Measurements from ENCODE around the gene TTLL1.

DNA sequence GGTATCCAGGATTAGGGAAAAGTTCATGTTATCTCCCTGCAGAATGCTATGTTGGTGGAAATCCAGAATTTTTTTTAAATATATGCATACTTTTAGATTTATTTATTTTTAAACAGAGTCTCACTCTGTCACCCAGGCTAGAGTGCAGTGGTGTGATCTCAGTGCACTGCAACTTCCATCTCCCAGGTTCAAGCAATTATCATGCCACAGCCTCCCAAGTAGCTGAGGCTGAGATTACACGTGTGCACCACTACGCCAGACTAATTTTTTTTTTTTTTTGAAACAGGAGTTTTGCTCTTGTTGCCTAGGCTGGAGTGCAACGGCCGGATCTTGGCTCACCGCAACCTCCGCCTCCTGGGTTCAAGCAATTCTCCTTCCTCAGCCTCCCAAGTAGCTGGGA lies 76.8 kb downstream of the TTLL1 start:
- no peak for TF ChIP-seq GABPA (IDR thresholded peaks at IDR 0.05 in 1 of 2, conservative IDR thresholded peaks at IDR 0.05 in 1 of 2)
- TF ChIP-seq, protein P1, sequence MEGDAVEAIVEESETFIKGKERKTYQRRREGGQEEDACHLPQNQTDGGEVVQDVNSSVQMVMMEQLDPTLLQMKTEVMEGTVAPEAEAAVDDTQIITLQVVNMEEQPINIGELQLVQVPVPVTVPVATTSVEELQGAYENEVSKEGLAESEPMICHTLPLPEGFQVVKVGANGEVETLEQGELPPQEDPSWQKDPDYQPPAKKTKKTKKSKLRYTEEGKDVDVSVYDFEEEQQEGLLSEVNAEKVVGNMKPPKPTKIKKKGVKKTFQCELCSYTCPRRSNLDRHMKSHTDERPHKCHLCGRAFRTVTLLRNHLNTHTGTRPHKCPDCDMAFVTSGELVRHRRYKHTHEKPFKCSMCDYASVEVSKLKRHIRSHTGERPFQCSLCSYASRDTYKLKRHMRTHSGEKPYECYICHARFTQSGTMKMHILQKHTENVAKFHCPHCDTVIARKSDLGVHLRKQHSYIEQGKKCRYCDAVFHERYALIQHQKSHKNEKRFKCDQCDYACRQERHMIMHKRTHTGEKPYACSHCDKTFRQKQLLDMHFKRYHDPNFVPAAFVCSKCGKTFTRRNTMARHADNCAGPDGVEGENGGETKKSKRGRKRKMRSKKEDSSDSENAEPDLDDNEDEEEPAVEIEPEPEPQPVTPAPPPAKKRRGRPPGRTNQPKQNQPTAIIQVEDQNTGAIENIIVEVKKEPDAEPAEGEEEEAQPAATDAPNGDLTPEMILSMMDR (IDR thresholded peaks at IDR 0.05; ENCODE audit: low read depth, low read length, missing input control) = no peak
- no peak for TF ChIP-seq ATF3 (IDR thresholded peaks at IDR 0.05)
- no peak for TF ChIP-seq HNF4A (conservative IDR thresholded peaks at IDR 0.05)
- TF ChIP-seq JUND (IDR thresholded peaks at IDR 0.05) = no peak
- TF ChIP-seq YY1 (IDR thresholded peaks at IDR 0.05) = no peak
- no peak for TF ChIP-seq REST (IDR thresholded peaks at IDR 0.05)
- TF ChIP-seq RXRA (IDR thresholded peaks at IDR 0.05) = no peak
- TF ChIP-seq TAF1 (conservative IDR thresholded peaks at IDR 0.05) = no peak
- TF ChIP-seq, protein P2, sequence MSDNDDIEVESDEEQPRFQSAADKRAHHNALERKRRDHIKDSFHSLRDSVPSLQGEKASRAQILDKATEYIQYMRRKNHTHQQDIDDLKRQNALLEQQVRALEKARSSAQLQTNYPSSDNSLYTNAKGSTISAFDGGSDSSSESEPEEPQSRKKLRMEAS (IDR thresholded peaks at IDR 0.05) = no peak

Data from liver (tissue), 3 donors.